ENCODE results near the gene ACOT13. TPM values are rescaled to one million over a fixed set of nuclear protein-coding genes. Genes with fewer than 3 reads are reported as not detected.

Gene ACOT13
- total and polyA plus RNA-seq, 2 donors (not counting 1 experiment from before 2014, with no cell fraction given) = 12.2 to 26.4 TPM

DNA sequence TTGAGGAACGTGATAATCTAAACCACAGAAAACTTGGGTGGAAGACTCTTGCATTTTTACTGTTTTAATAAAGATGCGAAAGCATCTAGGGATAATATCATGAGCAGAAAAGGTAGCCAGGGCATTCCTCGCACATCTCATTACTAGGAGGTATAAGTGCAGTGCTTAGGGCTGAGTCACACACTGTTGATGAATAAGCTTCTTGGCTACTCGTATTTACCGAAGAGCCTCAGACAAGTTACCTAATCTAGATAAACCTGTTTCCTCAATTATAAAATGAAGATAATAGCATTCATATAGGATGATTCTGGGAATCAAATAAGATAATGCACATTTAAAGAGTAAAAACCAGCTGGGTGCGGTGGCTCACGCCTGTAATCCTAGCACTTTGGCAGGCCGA, 20.1 kb upstream of the ACOT13 start:
- H3K27me3 ChIP-seq (ENCODE audit: control insufficient read depth, insufficient read depth, low read length) = peaks cover under 1% of the 10 kb centered on the region
- no peaks in the 10 kb centered on the region for H3K79me2 ChIP-seq (ENCODE audit: control insufficient read depth, insufficient read depth, low read length)
- no peaks in the 10 kb centered on the region for H4K20me1 ChIP-seq (ENCODE audit: control insufficient read depth, extremely low read depth, insufficient read depth, low read length)
- H3K4me1 ChIP-seq (ENCODE audit: control insufficient read depth, extremely low read depth, insufficient read depth, low read length) = no peaks in the 10 kb centered on the region
- H3K9me3 ChIP-seq (ENCODE audit: control insufficient read depth, insufficient read depth, low read depth, low read length) = no peaks in the 10 kb centered on the region
- peak overlapping the region in 1 of 4 experiments; percentile 82 for H3K4me3 ChIP-seq (replicated peaks in 1 of 4; ENCODE audit: control extremely low read depth in 1 of 4, insufficient read depth in 1 of 4, low read depth in 3 of 4, low read length in 4 of 4)
- no peak overlapping the region for H3K27ac ChIP-seq (ENCODE audit: insufficient read depth, low read length)
- no peak overlapping the region for H3K9ac ChIP-seq (ENCODE audit: insufficient read depth, low read length)
- peak in 1 of 2 donors; percentile 71 for DNase-seq (ENCODE audit: low read depth in 2 of 2)
- H3K36me3 ChIP-seq (ENCODE audit: control insufficient read depth, insufficient read depth, low read length) = no peaks in the 10 kb centered on the region
- H3K4me2 ChIP-seq (ENCODE audit: extremely low read depth, insufficient read depth, low read length) = no peak overlapping the region
- H2AFZ ChIP-seq (ENCODE audit: low read length) = no peak overlapping the region
- no peak for TF ChIP-seq EZH2 (IDR thresholded peaks at IDR 0.05; ENCODE audit: low read length, missing control alignments)
- TF ChIP-seq CTCF (conservative IDR thresholded peaks at IDR 0.05 in 1 of 2, IDR thresholded peaks at IDR 0.05 in 1 of 2; ENCODE audit: low read depth in 1 of 2, low read length in 2 of 2) = no peak

DNA sequence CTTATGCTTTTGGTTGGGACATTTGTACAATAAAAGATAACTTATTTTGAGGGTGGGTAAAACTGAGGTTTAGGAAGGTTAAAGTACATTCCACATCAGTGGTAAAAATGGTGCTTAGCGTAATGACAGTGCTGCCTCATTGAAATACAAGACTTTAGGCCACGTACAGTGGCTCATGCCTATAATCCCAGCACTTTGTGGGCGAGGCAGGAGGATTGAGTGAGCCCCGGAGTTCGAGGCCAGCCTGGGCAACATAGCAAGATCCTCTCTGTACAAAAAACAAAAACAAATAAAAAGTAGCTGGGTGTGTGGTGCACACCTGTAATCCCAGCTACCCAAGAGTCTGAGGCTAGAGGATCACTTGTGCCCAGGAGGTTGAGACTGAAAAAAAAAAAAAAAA, 18.6 kb upstream of the ACOT13 start:
- no peak for DNase-seq (ENCODE audit: low read depth in 2 of 2)
- Histone ChIP-seq H3K79me2 (ENCODE audit: control insufficient read depth, insufficient read depth, low read length) (no peaks in the 10 kb centered on the region), H2AFZ (ENCODE audit: low read length) (no peak overlapping the region), H3K36me3 (ENCODE audit: control insufficient read depth, insufficient read depth, low read length) (peaks cover 3% of the 10 kb centered on the region), H3K4me2 (ENCODE audit: extremely low read depth, insufficient read depth, low read length) (no peak overlapping the region), H3K4me1 (ENCODE audit: control insufficient read depth, extremely low read depth, insufficient read depth, low read length) (no peaks in the 10 kb centered on the region), H3K27me3 (ENCODE audit: control insufficient read depth, insufficient read depth, low read length) (no peaks in the 10 kb centered on the region), H3K27ac (ENCODE audit: insufficient read depth, low read length) (no peak overlapping the region), H4K20me1 (ENCODE audit: control insufficient read depth, extremely low read depth, insufficient read depth, low read length) (no peaks in the 10 kb centered on the region), H3K9ac (ENCODE audit: insufficient read depth, low read length) (no peak overlapping the region), H3K4me3 (replicated peaks in 1 of 4; ENCODE audit: control extremely low read depth in 1 of 4, insufficient read depth in 1 of 4, low read depth in 3 of 4, low read length in 4 of 4) (no peak overlapping the region), H3K9me3 (ENCODE audit: control insufficient read depth, insufficient read depth, low read depth, low read length) (no peaks in the 10 kb centered on the region)
- TF ChIP-seq CTCF (conservative IDR thresholded peaks at IDR 0.05 in 1 of 2, IDR thresholded peaks at IDR 0.05 in 1 of 2; ENCODE audit: low read depth in 1 of 2, low read length in 2 of 2) = no peak
- TF ChIP-seq EZH2 (IDR thresholded peaks at IDR 0.05; ENCODE audit: low read length, missing control alignments) = no peak

DNA sequence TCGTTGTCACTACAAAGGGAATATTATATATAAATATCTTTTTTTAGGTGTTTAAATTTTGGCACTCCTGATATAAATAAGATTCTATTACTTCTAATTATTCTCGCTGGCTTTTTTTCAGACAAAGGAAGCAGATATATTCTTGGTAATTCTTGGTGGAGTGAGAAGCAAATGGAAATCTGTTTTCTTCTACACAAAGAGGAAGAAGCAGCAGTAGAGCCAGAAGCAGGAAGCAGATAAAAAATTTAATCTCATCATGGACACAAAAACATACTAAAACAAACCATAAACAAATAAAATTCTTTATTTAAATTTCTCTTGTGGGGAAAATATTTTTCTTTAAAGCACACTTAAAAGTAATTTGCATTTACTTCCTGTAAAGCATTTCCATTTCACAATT, 17.2 kb upstream of the ACOT13 start:
- Histone ChIP-seq H3K4me1 (ENCODE audit: control insufficient read depth, extremely low read depth, insufficient read depth, low read length) (no peaks in the 10 kb centered on the region), H3K4me2 (ENCODE audit: extremely low read depth, insufficient read depth, low read length) (no peak overlapping the region), H3K36me3 (ENCODE audit: control insufficient read depth, insufficient read depth, low read length) (peaks cover 3% of the 10 kb centered on the region), H3K4me3 (replicated peaks in 1 of 4; ENCODE audit: control extremely low read depth in 1 of 4, insufficient read depth in 1 of 4, low read depth in 3 of 4, low read length in 4 of 4) (no peak overlapping the region), H3K27me3 (ENCODE audit: control insufficient read depth, insufficient read depth, low read length) (no peaks in the 10 kb centered on the region), H4K20me1 (ENCODE audit: control insufficient read depth, extremely low read depth, insufficient read depth, low read length) (no peaks in the 10 kb centered on the region), H2AFZ (ENCODE audit: low read length) (no peak overlapping the region), H3K79me2 (ENCODE audit: control insufficient read depth, insufficient read depth, low read length) (no peaks in the 10 kb centered on the region), H3K9me3 (ENCODE audit: control insufficient read depth, insufficient read depth, low read depth, low read length) (no peaks in the 10 kb centered on the region), H3K27ac (ENCODE audit: insufficient read depth, low read length) (no peak overlapping the region), H3K9ac (ENCODE audit: insufficient read depth, low read length) (no peak overlapping the region)
- TF ChIP-seq EZH2 (IDR thresholded peaks at IDR 0.05; ENCODE audit: low read length, missing control alignments) (no peak), CTCF (conservative IDR thresholded peaks at IDR 0.05 in 1 of 2, IDR thresholded peaks at IDR 0.05 in 1 of 2; ENCODE audit: low read depth in 1 of 2, low read length in 2 of 2) (no peak)
- no peak for DNase-seq (ENCODE audit: low read depth in 2 of 2)

Data from fibroblast of lung (primary cell).